Skeletal muscle satellite cell (primary cell): ENCODE results near the gene C11orf54.

ENCODE experiments used
- H3K27me3 ChIP-seq: 2 replicates; pipeline ENCODE4 v1.7.0; 2013; ENCODE audit warnings: low read length; ENCODE audit not compliant: control insufficient read depth, insufficient read depth
- H3K36me3 ChIP-seq: 2 replicates; pipeline ENCODE4 v1.7.0; 2013; ENCODE audit warnings: mild to moderate bottlenecking, control low read depth, low read length; ENCODE audit not compliant: insufficient read depth
- H3K4me1 ChIP-seq: 2 replicates; pipeline ENCODE4 v1.7.0; 2013; ENCODE audit warnings: low read length; ENCODE audit not compliant: control insufficient read depth, insufficient read depth
- H3K4me2 ChIP-seq: 2 replicates; pipeline ENCODE4 v1.7.0; 2013; ENCODE audit warnings: mild to moderate bottlenecking, low read length
- H3K4me3 ChIP-seq: 2 replicates; pipeline ENCODE4 v1.7.0; 2013; ENCODE audit warnings: low read length
- H3K9ac ChIP-seq: 2 replicates; pipeline ENCODE4 v1.7.0; 2013; ENCODE audit warnings: mild to moderate bottlenecking, low read depth, low read length, moderate library complexity
- H3K9me3 ChIP-seq: replicated peaks from 2 replicates; pipeline ENCODE4 v1.7.0; 2013; ENCODE audit warnings: mild to moderate bottlenecking, control low read depth, low read length

Gene C11orf54

DNA sequence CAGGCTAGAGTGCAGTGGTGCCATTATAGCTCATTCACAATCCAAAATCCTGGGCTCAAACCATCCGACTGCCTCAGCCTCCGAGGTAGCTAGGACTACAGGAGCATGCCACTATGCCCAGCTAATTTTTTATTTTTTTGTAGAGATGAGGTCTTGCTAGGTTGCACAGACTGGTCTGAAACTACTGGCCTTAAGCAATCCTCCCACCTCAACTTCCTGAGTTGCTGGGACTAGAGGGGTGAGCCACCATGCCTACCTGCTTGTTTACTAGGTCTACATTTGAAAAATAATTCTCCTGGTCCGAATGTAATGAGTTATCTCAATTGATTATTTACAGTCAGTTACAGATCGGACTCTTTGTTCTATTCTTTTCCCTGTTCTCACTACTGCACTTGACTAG is 22.2 kb upstream of the C11orf54 start:
- no peaks in the 10 kb centered on the region for H3K27me3 ChIP-seq
- H3K4me1 ChIP-seq, result no peaks in the 10 kb centered on the region
- peaks cover 27% of the 10 kb centered on the region for H3K36me3 ChIP-seq
- H3K9ac ChIP-seq, result no peak overlapping the region
- no peak overlapping the region for H3K4me3 ChIP-seq
- H3K9me3 ChIP-seq, result no peaks in the 10 kb centered on the region
- no peak overlapping the region for H3K4me2 ChIP-seq

DNA sequence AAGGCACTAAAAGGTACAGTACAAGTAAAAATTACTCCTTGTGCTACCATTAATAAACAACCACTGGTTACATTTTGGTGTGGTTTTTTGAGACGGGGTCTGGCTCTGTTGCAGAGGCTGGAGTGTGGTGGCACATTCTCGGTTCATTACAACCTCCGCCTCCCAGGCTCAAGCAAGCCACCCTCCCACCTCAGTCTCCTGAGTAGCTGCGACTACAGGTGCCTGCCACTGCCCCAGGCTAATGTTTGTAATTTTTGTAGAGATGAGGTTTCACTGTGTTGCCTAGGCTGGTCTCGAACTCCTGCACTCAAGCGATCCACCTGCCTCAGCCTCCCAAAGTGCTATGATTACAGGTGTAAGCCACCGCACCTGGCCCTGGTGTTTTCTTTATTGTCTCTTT is 20.9 kb upstream of the C11orf54 start:
- no peaks in the 10 kb centered on the region for H3K4me1 ChIP-seq
- H3K36me3 ChIP-seq, result peaks cover 25% of the 10 kb centered on the region
- no peak overlapping the region for H3K4me2 ChIP-seq
- H3K4me3 ChIP-seq, result no peak overlapping the region
- H3K9ac ChIP-seq, result no peak overlapping the region
- H3K9me3 ChIP-seq, result no peaks in the 10 kb centered on the region
- no peaks in the 10 kb centered on the region for H3K27me3 ChIP-seq

DNA sequence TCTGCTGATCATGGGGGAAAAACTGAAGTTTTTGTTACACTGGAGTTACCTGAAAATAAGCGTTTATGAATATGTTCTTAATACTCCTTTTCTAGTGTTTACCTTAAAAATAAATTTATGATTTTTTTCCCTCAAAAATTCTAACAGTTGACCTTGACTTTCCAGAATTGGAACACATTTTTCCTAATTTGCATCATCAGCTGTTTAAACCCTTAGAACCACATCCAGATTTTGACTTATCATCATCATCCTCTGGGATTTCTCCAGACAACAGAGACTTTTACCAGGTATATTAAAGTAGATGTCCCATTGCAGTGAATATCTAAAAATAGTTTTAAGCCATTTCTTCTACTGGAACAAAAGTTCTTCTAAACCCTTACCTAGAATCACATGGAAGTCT is 17.4 kb upstream of the C11orf54 start:
- Histone ChIP-seq H3K27me3 (no peaks in the 10 kb centered on the region), H3K4me2 (no peak overlapping the region), H3K9ac (no peak overlapping the region), H3K36me3 (peaks cover 40% of the 10 kb centered on the region), H3K4me1 (no peaks in the 10 kb centered on the region), H3K4me3 (no peak overlapping the region), H3K9me3 (no peaks in the 10 kb centered on the region)

DNA sequence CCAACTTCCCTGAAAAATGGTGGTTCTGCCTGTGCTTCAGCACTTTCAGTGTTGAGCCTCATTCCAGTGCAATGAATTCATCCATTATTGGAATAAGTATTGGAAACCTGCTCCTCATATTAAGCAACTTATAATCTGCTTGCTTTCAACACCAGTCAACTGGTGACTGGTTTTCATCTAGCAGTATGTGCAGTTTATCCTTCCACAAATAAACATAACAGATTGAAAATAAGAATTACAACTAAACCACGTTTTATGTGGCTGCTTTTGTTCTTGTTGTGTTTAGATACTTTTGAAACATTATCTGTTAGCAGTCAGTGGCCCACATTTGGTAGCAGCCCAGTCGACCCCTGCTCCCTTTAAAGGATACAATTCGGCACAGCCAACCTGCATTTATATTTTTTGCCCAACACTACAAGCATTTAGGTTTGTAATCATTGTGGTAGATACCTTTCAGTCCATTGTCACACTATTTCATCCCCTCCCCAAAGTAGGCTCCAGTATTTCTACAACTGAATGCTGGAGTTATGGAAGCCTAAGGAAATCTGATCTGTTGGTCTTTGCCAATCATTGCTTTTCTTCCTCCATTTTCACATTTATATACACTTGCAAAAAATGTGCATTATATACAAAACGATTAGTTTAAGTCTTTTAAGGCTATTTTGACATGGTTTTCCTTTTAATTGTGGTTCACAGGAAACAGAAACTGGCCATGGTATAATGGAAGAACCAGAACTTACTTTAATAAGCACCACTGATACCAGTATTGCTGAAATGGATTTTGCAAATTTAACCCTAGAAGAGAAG is 13.3 kb upstream of the C11orf54 start:
- no peaks in the 10 kb centered on the region for H3K9me3 ChIP-seq
- peaks cover 66% of the 10 kb centered on the region for H3K36me3 ChIP-seq
- H3K27me3 ChIP-seq, result no peaks in the 10 kb centered on the region
- no peak overlapping the region for H3K4me2 ChIP-seq
- H3K4me1 ChIP-seq, result no peaks in the 10 kb centered on the region
- H3K9ac ChIP-seq, result no peak overlapping the region
- H3K4me3 ChIP-seq, result no peak overlapping the region

DNA sequence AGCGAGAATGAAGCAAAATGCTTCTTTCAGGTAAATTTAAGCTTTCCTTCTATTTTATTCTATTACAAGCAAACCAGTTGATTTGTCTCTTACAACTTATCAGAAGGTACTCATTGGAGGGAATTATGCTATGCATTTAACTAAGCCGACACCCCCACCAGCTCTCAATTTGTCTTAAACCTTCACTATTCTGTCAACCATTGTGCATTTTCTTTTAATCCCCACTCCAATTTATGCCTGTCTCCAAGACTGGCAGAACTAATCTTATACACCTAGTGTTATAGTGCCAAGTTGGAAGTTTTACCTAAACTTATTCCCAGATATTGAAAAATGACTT is 12.7 kb upstream of the C11orf54 start:
- Histone ChIP-seq H3K27me3 (no peaks in the 10 kb centered on the region), H3K4me2 (no peak overlapping the region), H3K9me3 (no peaks in the 10 kb centered on the region), H3K36me3 (peaks cover 67% of the 10 kb centered on the region), H3K9ac (no peak overlapping the region), H3K4me3 (no peak overlapping the region), H3K4me1 (no peaks in the 10 kb centered on the region)

GRCh38 chr11:93729129-93729616 is 12.3 kb upstream of the C11orf54 start:
- Histone ChIP-seq H3K9me3 (no peaks in the 10 kb centered on the region), H3K27me3 (no peaks in the 10 kb centered on the region), H3K4me1 (peaks cover under 1% of the 10 kb centered on the region), H3K4me3 (no peak overlapping the region), H3K4me2 (no peak overlapping the region), H3K9ac (no peak overlapping the region), H3K36me3 (peaks cover 70% of the 10 kb centered on the region)

GRCh38 chr11:93730108-93731107 is 11.1 kb upstream of the C11orf54 start:
- Histone ChIP-seq H3K4me3 (no peak overlapping the region), H3K9ac (no peak overlapping the region), H3K4me2 (no peak overlapping the region), H3K9me3 (no peaks in the 10 kb centered on the region), H3K27me3 (no peaks in the 10 kb centered on the region), H3K36me3 (peaks cover 83% of the 10 kb centered on the region), H3K4me1 (peaks cover 12% of the 10 kb centered on the region)

GRCh38 chr11:93732237-93732892 is 9.1 kb upstream of the C11orf54 start:
- Histone ChIP-seq H3K4me3 (no peak overlapping the region), H3K9ac (no peak overlapping the region), H3K36me3 (peaks cover 92% of the 10 kb centered on the region), H3K4me1 (peaks cover 30% of the 10 kb centered on the region), H3K27me3 (no peaks in the 10 kb centered on the region), H3K9me3 (no peaks in the 10 kb centered on the region), H3K4me2 (no peak overlapping the region)

DNA sequence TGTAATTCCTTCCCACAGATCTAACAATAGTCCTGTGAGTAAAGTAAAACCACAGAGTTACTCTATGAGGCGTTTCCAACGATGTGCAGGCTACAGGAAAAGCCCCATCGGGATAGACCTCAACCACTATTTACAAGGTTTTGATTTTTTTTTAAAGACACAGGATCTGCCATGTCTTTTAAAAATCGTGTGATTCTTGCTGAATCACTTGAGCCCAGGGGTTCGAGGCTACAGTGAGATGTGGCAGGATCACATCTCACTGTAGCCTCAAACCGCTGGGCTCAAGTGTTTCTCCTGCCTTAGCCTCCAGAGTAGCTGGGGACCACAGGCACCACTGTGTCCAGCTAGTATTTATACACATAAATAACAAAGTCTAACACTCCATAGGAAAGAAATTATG is 8.0 kb upstream of the C11orf54 start:
- Histone ChIP-seq H3K4me1 (peaks cover 41% of the 10 kb centered on the region), H3K9me3 (no peaks in the 10 kb centered on the region)

DNA sequence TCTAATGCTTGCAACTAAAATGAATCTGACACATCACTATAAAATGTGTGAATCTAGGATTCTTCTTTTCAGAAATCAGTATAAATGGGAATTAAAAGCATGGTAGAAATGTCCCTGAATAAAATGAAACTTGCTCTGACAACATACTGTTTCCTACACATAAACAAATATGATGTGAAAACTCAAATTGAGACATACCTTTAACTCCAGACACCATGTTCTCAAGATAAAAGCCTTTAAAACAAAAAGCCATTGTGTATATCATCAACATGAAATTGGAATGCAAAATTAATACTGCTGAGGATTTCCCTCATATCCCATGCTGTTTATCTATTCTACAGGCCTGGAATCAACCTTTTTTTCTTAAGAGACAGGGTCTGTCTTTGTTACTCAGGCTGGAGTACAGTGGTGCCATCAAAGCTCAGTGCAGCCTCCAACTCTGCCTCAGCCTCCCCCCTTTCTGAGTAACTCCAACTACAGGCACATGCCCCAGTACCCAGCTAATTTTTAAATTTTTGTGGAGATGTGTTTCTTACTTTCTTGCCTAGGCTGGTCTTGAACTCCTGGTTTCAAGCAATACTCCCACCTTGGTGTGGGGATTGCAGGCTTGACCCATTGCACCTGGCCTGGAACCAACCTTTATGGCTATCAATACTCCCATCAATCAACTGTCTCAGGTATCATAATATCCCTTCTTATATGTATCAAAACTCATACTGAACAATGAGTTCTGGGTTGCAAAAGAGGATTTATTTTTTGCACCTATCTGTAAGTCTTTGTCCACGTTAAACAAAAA is 6.8 kb upstream of the C11orf54 start:
- H3K27me3 ChIP-seq, result no peaks in the 10 kb centered on the region
- H3K4me1 ChIP-seq, result peaks cover 45% of the 10 kb centered on the region
- H3K36me3 ChIP-seq, result peaks cover 99% of the 10 kb centered on the region
- H3K4me3 ChIP-seq, result no peak overlapping the region
- H3K9ac ChIP-seq, result peak overlapping the region; percentile 12
- H3K4me2 ChIP-seq, result peak overlapping the region; percentile 27
- no peaks in the 10 kb centered on the region for H3K9me3 ChIP-seq

More for the DNA sequence above, 8.0 kb upstream of the C11orf54 start:
- Histone ChIP-seq H3K4me2 (no peak overlapping the region), H3K4me3 (no peak overlapping the region), H3K36me3 (peaks cover 99% of the 10 kb centered on the region), H3K9ac (no peak overlapping the region), H3K27me3 (no peaks in the 10 kb centered on the region)
